Central memory CD8-positive, alpha-beta T cell (primary cell): ENCODE data around the gene TOR2A.
"Not testable (repeated sequence)": the region's sequence is repeated elsewhere in the genome, so short reads cannot be mapped to it uniquely, and the experiment has no call there.

Experiments
- ATAC-seq: fragments of 150-1000 bp; cut with Tn5 transposase; replicated peaks from 2 replicates; pipeline ENCODE4 v1.10.0; 2022; ENCODE audit warnings: mild to moderate bottlenecking, moderate FRiP score, moderate number of reproducible peaks; ENCODE audit not compliant: poor library complexity, severe bottlenecking; ENCODE audit errors: extremely low read depth
- DNase-seq, 2 donors: peaks; one replicate each; pipeline ENCODE4 v3.0.0; 2021; ENCODE audit warnings: low spot score in 2 of 2
- H3K27ac Mint-ChIP-seq: one replicate; pipeline ENCODE4 v1.8.0; 2022; ENCODE audit warnings: low read depth, mild to moderate bottlenecking, moderate library complexity, mixed read lengths
- H3K27me3 Mint-ChIP-seq: one replicate; pipeline ENCODE4 v1.8.0; 2022; ENCODE audit warnings: mixed read lengths
- H3K36me3 Mint-ChIP-seq: one replicate; pipeline ENCODE4 v1.8.0; 2022; ENCODE audit warnings: mild to moderate bottlenecking, moderate library complexity, mixed read lengths; ENCODE audit not compliant: insufficient read depth
- H3K4me1 Mint-ChIP-seq: one replicate; pipeline ENCODE4 v1.8.0; 2022; ENCODE audit warnings: mixed read lengths
- H3K4me3 Mint-ChIP-seq: one replicate; pipeline ENCODE4 v1.8.0; 2022; ENCODE audit warnings: mild to moderate bottlenecking, moderate library complexity, mixed read lengths
- H3K9me3 Mint-ChIP-seq: one replicate; pipeline ENCODE4 v1.8.0; 2022; ENCODE audit warnings: mixed read lengths

The TOR2A gene

GRCh38 chr9:127762111-127762676 lies 27.1 kb upstream of the TOR2A start:
- Mint-ChIP-seq H3K27me3 (no peaks in the 10 kb centered on the region), H3K27ac (peak overlapping the region; percentile 96), H3K9me3 (no peaks in the 10 kb centered on the region), H3K4me1 (peaks cover 55% of the 10 kb centered on the region), H3K36me3 (peaks cover 37% of the 10 kb centered on the region), H3K4me3 (no peak overlapping the region)
- ATAC-seq (no peak), DNase-seq (no peak)

- DNase-seq (no peak), ATAC-seq (no peak)
- H3K4me3 Mint-ChIP-seq: no peak overlapping the region
- peaks cover 41% of the 10 kb centered on the region for H3K36me3 Mint-ChIP-seq
- no peaks in the 10 kb centered on the region for H3K27me3 Mint-ChIP-seq
- H3K27ac Mint-ChIP-seq: peak overlapping the region; percentile 96
- H3K9me3 Mint-ChIP-seq: no peaks in the 10 kb centered on the region
- peaks cover 48% of the 10 kb centered on the region for H3K4me1 Mint-ChIP-seq
These were observed 26.4 kb upstream of the TOR2A start for GRCh38 chr9:127761491-127761956.

GRCh38 chr9:127761061-127761460 lies 26.0 kb upstream of the TOR2A start:
- H3K36me3 Mint-ChIP-seq: peaks cover 39% of the 10 kb centered on the region

GRCh38 chr9:127758843-127759242 lies 23.7 kb upstream of the TOR2A start:
- no peak overlapping the region for H3K4me3 Mint-ChIP-seq
- peaks cover 23% of the 10 kb centered on the region for H3K4me1 Mint-ChIP-seq
- H3K27me3 Mint-ChIP-seq: no peaks in the 10 kb centered on the region
- H3K36me3 Mint-ChIP-seq: peaks cover 37% of the 10 kb centered on the region
- peak overlapping the region; percentile 77 for H3K27ac Mint-ChIP-seq
- no peak for ATAC-seq
- no peaks in the 10 kb centered on the region for H3K9me3 Mint-ChIP-seq
- DNase-seq: no peak

More at GRCh38 chr9:127761061-127761460, 26.0 kb upstream of the TOR2A start:
- Mint-ChIP-seq H3K27ac (no peak overlapping the region), H3K4me3 (no peak overlapping the region), H3K27me3 (no peaks in the 10 kb centered on the region), H3K4me1 (peaks cover 43% of the 10 kb centered on the region), H3K9me3 (no peaks in the 10 kb centered on the region)
- DNase-seq (no peak), ATAC-seq (no peak)

GRCh38 chr9:127756776-127757175 lies 21.7 kb upstream of the TOR2A start:
- peaks cover 37% of the 10 kb centered on the region for H3K36me3 Mint-ChIP-seq
- H3K27me3 Mint-ChIP-seq, H3K27ac Mint-ChIP-seq, ATAC-seq, DNase-seq, H3K9me3 Mint-ChIP-seq, H3K4me3 Mint-ChIP-seq: not testable (repeated sequence)
- peaks cover 16% of the 10 kb centered on the region for H3K4me1 Mint-ChIP-seq

GRCh38 chr9:127756233-127756632 lies 21.1 kb upstream of the TOR2A start:
- Mint-ChIP-seq H3K36me3 (peaks cover 37% of the 10 kb centered on the region), H3K27me3 (no peaks in the 10 kb centered on the region), H3K9me3 (no peaks in the 10 kb centered on the region), H3K4me3 (no peak overlapping the region), H3K27ac (no peak overlapping the region), H3K4me1 (peaks cover 22% of the 10 kb centered on the region)
- no peak for ATAC-seq
- DNase-seq: no peak

- no peak for DNase-seq
- H3K27me3 Mint-ChIP-seq: no peaks in the 10 kb centered on the region
- peaks cover 27% of the 10 kb centered on the region for H3K4me1 Mint-ChIP-seq
- no peak overlapping the region for H3K27ac Mint-ChIP-seq
- no peaks in the 10 kb centered on the region for H3K9me3 Mint-ChIP-seq
- no peak for ATAC-seq
- peaks cover 42% of the 10 kb centered on the region for H3K36me3 Mint-ChIP-seq
- H3K4me3 Mint-ChIP-seq: no peak overlapping the region
These were observed 20.3 kb upstream of the TOR2A start for GRCh38 chr9:127755061-127756060.

GRCh38 chr9:127754099-127755060 lies 19.3 kb upstream of the TOR2A start:
- H3K27me3 Mint-ChIP-seq: no peaks in the 10 kb centered on the region
- ATAC-seq (no peak), DNase-seq (no peak)
- no peak overlapping the region for H3K4me3 Mint-ChIP-seq
- no peaks in the 10 kb centered on the region for H3K9me3 Mint-ChIP-seq
- H3K36me3 Mint-ChIP-seq: peaks cover 40% of the 10 kb centered on the region
- no peak overlapping the region for H3K27ac Mint-ChIP-seq
- H3K4me1 Mint-ChIP-seq: peaks cover 29% of the 10 kb centered on the region

GRCh38 chr9:127753622-127754021 lies 18.5 kb upstream of the TOR2A start:
- Mint-ChIP-seq H3K36me3 (peaks cover 40% of the 10 kb centered on the region), H3K9me3 (no peaks in the 10 kb centered on the region), H3K27me3 (no peaks in the 10 kb centered on the region), H3K27ac (peak overlapping the region; percentile 35), H3K4me3 (no peak overlapping the region), H3K4me1 (peaks cover 25% of the 10 kb centered on the region)
- DNase-seq (no peak), ATAC-seq (no peak)

GRCh38 chr9:127753148-127753547 lies 18.1 kb upstream of the TOR2A start:
- Mint-ChIP-seq H3K4me3 (no peak overlapping the region), H3K4me1 (peaks cover 24% of the 10 kb centered on the region), H3K27ac (peak overlapping the region; percentile 35), H3K36me3 (peaks cover 43% of the 10 kb centered on the region), H3K27me3 (no peaks in the 10 kb centered on the region), H3K9me3 (no peaks in the 10 kb centered on the region)
- DNase-seq (no peak), ATAC-seq (no peak)

GRCh38 chr9:127751269-127752054 lies 16.4 kb upstream of the TOR2A start:
- no peak for DNase-seq
- peaks cover 46% of the 10 kb centered on the region for H3K36me3 Mint-ChIP-seq
- no peak overlapping the region for H3K4me3 Mint-ChIP-seq
- peaks cover 29% of the 10 kb centered on the region for H3K4me1 Mint-ChIP-seq
- no peak for ATAC-seq
- no peaks in the 10 kb centered on the region for H3K9me3 Mint-ChIP-seq
- no peaks in the 10 kb centered on the region for H3K27me3 Mint-ChIP-seq
- peak overlapping the region; percentile 49 for H3K27ac Mint-ChIP-seq
